SU-DHL-6 (cell line): ENCODE results near the gene MTX1.

Experiments
- H2AFZ ChIP-seq: fragments of 200-600 bp; sonication (generic); 2 replicates; pipeline ENCODE4 v1.6.1; 2014; ENCODE audit warnings: low read depth, mild to moderate bottlenecking, moderate library complexity, mixed read lengths, antibody characterized with exemption, low read length; ENCODE audit not compliant: severe bottlenecking
- H3F3A ChIP-seq: fragments of 200-600 bp; shearing (Covaris generic); 2 replicates; pipeline ENCODE4 v1.6.0; 2016; ENCODE audit warnings: antibody characterized with exemption, mild to moderate bottlenecking; ENCODE audit not compliant: insufficient read depth
- H3K27ac ChIP-seq: fragments of 200-600 bp; sonication (generic); 2 replicates; pipeline ENCODE4 v1.5.1; 2016; ENCODE audit warnings: low read depth, mild to moderate bottlenecking, low read length, moderate library complexity, mixed read lengths
- H3K27me3 ChIP-seq: fragments of 200-600 bp; sonication (generic), shearing (Covaris generic); 2 replicates; pipeline ENCODE4 v1.6.0; 2014; ENCODE audit warnings: mild to moderate bottlenecking, low read length
- H3K36me3 ChIP-seq: fragments of 200-600 bp; sonication (generic); 2 replicates; pipeline ENCODE4 v1.6.1; 2014; ENCODE audit warnings: mild to moderate bottlenecking, low read length, mixed read lengths
- H3K4me2 ChIP-seq: fragments of 300-600, 200-600 bp; shearing (Covaris generic), sonication (generic); 2 replicates; pipeline ENCODE4 v1.6.0; 2014; ENCODE audit warnings: low read length, low read depth, mild to moderate bottlenecking; ENCODE audit not compliant: poor library complexity, severe bottlenecking
- H3K4me3 ChIP-seq: fragments of 200-600 bp; sonication (generic); 2 replicates; pipeline ENCODE4 v1.5.1; 2014; ENCODE audit warnings: antibody characterized with exemption, low read length, mild to moderate bottlenecking, mixed read lengths; ENCODE audit not compliant: insufficient read depth, poor library complexity, severe bottlenecking
- H3K79me2 ChIP-seq: fragments of 200-600 bp; sonication (generic); 2 replicates; pipeline ENCODE4 v1.6.1; 2014; ENCODE audit warnings: mild to moderate bottlenecking, low read length, moderate library complexity; ENCODE audit not compliant: insufficient read depth
- H3K9ac ChIP-seq: fragments of 200-600 bp; sonication (generic); 2 replicates; pipeline ENCODE4 v1.7.0; 2014; ENCODE audit warnings: mild to moderate bottlenecking, low read length
- H3K9me2 ChIP-seq: fragments of 200-600 bp; sonication (generic); replicated peaks from 2 replicates; pipeline ENCODE4 v1.6.1; 2014; ENCODE audit warnings: low read length; ENCODE audit not compliant: insufficient read depth
- H3K9me3 ChIP-seq: fragments of 200-600 bp; sonication (generic); 2 replicates; pipeline ENCODE4 v1.6.1; 2014; ENCODE audit warnings: low read length, mixed read lengths; ENCODE audit not compliant: insufficient read depth
- H4K20me1 ChIP-seq: fragments of 200-600 bp; sonication (generic); 2 replicates; pipeline ENCODE4 v1.6.1; 2014; ENCODE audit warnings: low read depth, mild to moderate bottlenecking, antibody characterized with exemption, low read length, moderate library complexity, mixed read lengths
- CTCF ChIP-seq: fragments of 200-600 bp; sonication (generic); IDR thresholded peaks from one replicate; pipeline ENCODE4 v1.5.1; 2017; ENCODE audit warnings: antibody characterized with exemption, mild to moderate bottlenecking, low read length, moderate library complexity; ENCODE audit not compliant: insufficient read depth, poor library complexity, severe bottlenecking
- EZH2phosphoT487 ChIP-seq: fragments of 200-600 bp; sonication (generic), shearing (Covaris generic); conservative IDR thresholded peaks from 2 replicates; pipeline ENCODE4 v1.6.1; 2018; ENCODE audit warnings: mild to moderate bottlenecking, antibody characterized with exemption, low read length, moderate library complexity, mixed read lengths

MTX1 gene

GRCh38 chr1:155200920-155201319 lies 7.6 kb upstream of the MTX1 start:
- no peaks in the 10 kb centered on the region for H4K20me1 ChIP-seq
- H3K27ac ChIP-seq = no peak overlapping the region
- no peaks in the 10 kb centered on the region for H3F3A ChIP-seq
- H3K27me3 ChIP-seq = no peaks in the 10 kb centered on the region
- H3K9me2 ChIP-seq = no peaks in the 10 kb centered on the region
- H3K4me2 ChIP-seq = no peak overlapping the region
- H3K79me2 ChIP-seq = no peaks in the 10 kb centered on the region
- no peak overlapping the region for H3K4me3 ChIP-seq
- TF ChIP-seq CTCF (no peak), EZH2phosphoT487 (no peak)
- H3K9me3 ChIP-seq = no peaks in the 10 kb centered on the region
- no peaks in the 10 kb centered on the region for H3K36me3 ChIP-seq
- H2AFZ ChIP-seq = no peak overlapping the region
- H3K9ac ChIP-seq = no peak overlapping the region

- H3K4me3 ChIP-seq = no peak overlapping the region
- TF ChIP-seq CTCF = no peak
- no peak overlapping the region for H2AFZ ChIP-seq
- H3K9ac ChIP-seq = no peak overlapping the region
- no peaks in the 10 kb centered on the region for H3K9me2 ChIP-seq
- H3K36me3 ChIP-seq = no peaks in the 10 kb centered on the region
- no peak overlapping the region for H3K27ac ChIP-seq
- H3K4me2 ChIP-seq = no peak overlapping the region
- no peaks in the 10 kb centered on the region for H3K79me2 ChIP-seq
- H3K27me3 ChIP-seq = no peaks in the 10 kb centered on the region
- H3K9me3 ChIP-seq = no peaks in the 10 kb centered on the region
- 0 out of 2 replicates have a peak, but pooled peaks cover 3% of the 10 kb centered on the region for H3F3A ChIP-seq
- H4K20me1 ChIP-seq = no peaks in the 10 kb centered on the region
These were observed 6.3 kb upstream of the MTX1 start for GRCh38 chr1:155202198-155202597.

- Histone ChIP-seq H3K27me3 (no peaks in the 10 kb centered on the region), H3K4me3 (no peak overlapping the region), H3F3A (peaks cover 8% of the 10 kb centered on the region), H3K9me2 (no peaks in the 10 kb centered on the region), H2AFZ (no peak overlapping the region), H3K4me2 (no peak overlapping the region), H3K36me3 (no peaks in the 10 kb centered on the region), H3K9ac (no peak overlapping the region), H4K20me1 (no peaks in the 10 kb centered on the region), H3K9me3 (no peaks in the 10 kb centered on the region), H3K79me2 (no peaks in the 10 kb centered on the region), H3K27ac (no peak overlapping the region)
- TF ChIP-seq EZH2phosphoT487 (no peak), CTCF (no peak)
These were observed 5.6 kb upstream of the MTX1 start for GRCh38 chr1:155202731-155203515.
